Neural progenitor cell (in vitro differentiated cells): ENCODE data around the gene TXNDC17.

Source experiments
- CTCF ChIP-seq: fragments of 200-600 bp; sonication (generic); IDR thresholded peaks from 2 replicates; pipeline ENCODE4 v1.5.1; 2017; ENCODE audit warnings: antibody characterized with exemption, mild to moderate bottlenecking
- EZH2 ChIP-seq: fragments of 200-600 bp; sonication (generic); IDR thresholded peaks from 2 replicates; pipeline ENCODE4 v1.6.1; 2017; ENCODE audit warnings: antibody characterized with exemption, mild to moderate bottlenecking, moderate library complexity
- EZH2phosphoT487 ChIP-seq: fragments of 200-600 bp; sonication (generic); IDR thresholded peaks from 2 replicates; pipeline ENCODE4 v1.6.1; 2017; ENCODE audit warnings: antibody characterized with exemption

- no peak for TF ChIP-seq CTCF
- no peak for TF ChIP-seq EZH2phosphoT487
- TF ChIP-seq EZH2, result no peak
Measured at GRCh38 chr17:6674586-6674985, 33.7 kb downstream of the TXNDC17 start.
